ENCODE data around the gene BUD13. TPM values are rescaled to one million over a fixed set of nuclear protein-coding genes. Genes with fewer than 3 reads are reported as not detected.

BUD13 gene
- total RNA-seq, 2 donors from 2014 or later: 22.3 to 29.1 TPM

GRCh38 chr11:116733043-116733755 lies 39.6 kb downstream of the BUD13 start:
- Histone ChIP-seq H3K4me3 (ENCODE audit: low read length) (no peak overlapping the region), H3K36me3 (ENCODE audit: control insufficient read depth, insufficient read depth, low read length) (no peaks in the 10 kb centered on the region), H3K9me3 (ENCODE audit: control insufficient read depth, low read length) (no peaks in the 10 kb centered on the region), H3K27me3 (ENCODE audit: control insufficient read depth, insufficient read depth, low read length, poor library complexity, severe bottlenecking) (no peaks in the 10 kb centered on the region), H3K9ac (ENCODE audit: extremely low read depth, low read length, poor library complexity, severe bottlenecking) (no peak overlapping the region), H3K27ac (ENCODE audit: low read depth, low read length) (no peak overlapping the region), H3K4me1 (ENCODE audit: control insufficient read depth, insufficient read depth, low read length) (no peaks in the 10 kb centered on the region)
- 76% methylated on average over 10 of the region's 10 CpGs; no CpG with 5 or more reads in 1 of the 2 experiments for WGBS, 2 experiments (ENCODE audit: insufficient coverage in 1 of 2, insufficient read length in 1 of 2)
- no peak overlapping the region for H3K4me3 Mint-ChIP-seq
- H3K27me3 Mint-ChIP-seq (ENCODE audit: insufficient read depth): peaks cover 2% of the 10 kb centered on the region
- H3K9me3 Mint-ChIP-seq: no peaks in the 10 kb centered on the region
- no peak for DNase-seq
- no peak overlapping the region for H3K27ac Mint-ChIP-seq
- H3K36me3 Mint-ChIP-seq (ENCODE audit: low read depth): peaks cover 2% of the 10 kb centered on the region
- H3K4me1 Mint-ChIP-seq: peaks cover 9% of the 10 kb centered on the region
- no peak for TF ChIP-seq CTCF (conservative IDR thresholded peaks at IDR 0.05)

GRCh38 chr11:116732271-116733042 lies 40.3 kb downstream of the BUD13 start:
- Mint-ChIP-seq H3K27ac (no peak overlapping the region), H3K4me3 (peak overlapping the region; percentile 50), H3K4me1 (peaks cover 9% of the 10 kb centered on the region), H3K36me3 (ENCODE audit: low read depth) (peaks cover 2% of the 10 kb centered on the region), H3K9me3 (no peaks in the 10 kb centered on the region), H3K27me3 (ENCODE audit: insufficient read depth) (peaks cover 8% of the 10 kb centered on the region)
- 56 to 59% methylated on average over 21 to 25 of the region's 25 CpGs for WGBS, 2 experiments (ENCODE audit: insufficient coverage in 1 of 2, insufficient read length in 1 of 2)
- Histone ChIP-seq H3K36me3 (ENCODE audit: control insufficient read depth, insufficient read depth, low read length) (no peaks in the 10 kb centered on the region), H3K4me3 (ENCODE audit: low read length) (no peak overlapping the region), H3K9ac (ENCODE audit: extremely low read depth, low read length, poor library complexity, severe bottlenecking) (no peak overlapping the region), H3K9me3 (ENCODE audit: control insufficient read depth, low read length) (no peaks in the 10 kb centered on the region), H3K27ac (ENCODE audit: low read depth, low read length) (no peak overlapping the region), H3K27me3 (ENCODE audit: control insufficient read depth, insufficient read depth, low read length, poor library complexity, severe bottlenecking) (no peaks in the 10 kb centered on the region), H3K4me1 (ENCODE audit: control insufficient read depth, insufficient read depth, low read length) (no peaks in the 10 kb centered on the region)
- DNase-seq: peak; percentile 94
- TF ChIP-seq CTCF (conservative IDR thresholded peaks at IDR 0.05): peak; percentile 84

GRCh38 chr11:116731821-116732220 lies 41.0 kb downstream of the BUD13 start:
- DNase-seq: no peak
- Histone ChIP-seq H3K27me3 (ENCODE audit: control insufficient read depth, insufficient read depth, low read length, poor library complexity, severe bottlenecking) (no peaks in the 10 kb centered on the region), H3K4me3 (ENCODE audit: low read length) (no peak overlapping the region), H3K9ac (ENCODE audit: extremely low read depth, low read length, poor library complexity, severe bottlenecking) (no peak overlapping the region), H3K27ac (ENCODE audit: low read depth, low read length) (no peak overlapping the region), H3K4me1 (ENCODE audit: control insufficient read depth, insufficient read depth, low read length) (no peaks in the 10 kb centered on the region), H3K36me3 (ENCODE audit: control insufficient read depth, insufficient read depth, low read length) (no peaks in the 10 kb centered on the region), H3K9me3 (ENCODE audit: control insufficient read depth, low read length) (no peaks in the 10 kb centered on the region)
- Mint-ChIP-seq H3K4me1 (peaks cover 9% of the 10 kb centered on the region), H3K9me3 (no peaks in the 10 kb centered on the region), H3K36me3 (ENCODE audit: low read depth) (peaks cover under 1% of the 10 kb centered on the region), H3K4me3 (no peak overlapping the region), H3K27ac (no peak overlapping the region), H3K27me3 (ENCODE audit: insufficient read depth) (peaks cover 10% of the 10 kb centered on the region)
- TF ChIP-seq CTCF (conservative IDR thresholded peaks at IDR 0.05): no peak
- 88 to 92% methylated on average over 1 to 2 of the region's 2 CpGs for WGBS, 2 experiments (ENCODE audit: insufficient coverage in 1 of 2, insufficient read length in 1 of 2)
